GM12874 (cell line): Measurements from ENCODE around the gene SMARCA1.

Experiments
- TF ChIP-seq, protein P1 (sequence below): IDR thresholded peaks from 2 replicates; pipeline ENCODE4 v1.5.1; 2011; ENCODE audit warnings: low read depth, mild to moderate bottlenecking, control low read depth, low read length, moderate library complexity; ENCODE audit not compliant: insufficient read depth

The SMARCA1 gene

DNA sequence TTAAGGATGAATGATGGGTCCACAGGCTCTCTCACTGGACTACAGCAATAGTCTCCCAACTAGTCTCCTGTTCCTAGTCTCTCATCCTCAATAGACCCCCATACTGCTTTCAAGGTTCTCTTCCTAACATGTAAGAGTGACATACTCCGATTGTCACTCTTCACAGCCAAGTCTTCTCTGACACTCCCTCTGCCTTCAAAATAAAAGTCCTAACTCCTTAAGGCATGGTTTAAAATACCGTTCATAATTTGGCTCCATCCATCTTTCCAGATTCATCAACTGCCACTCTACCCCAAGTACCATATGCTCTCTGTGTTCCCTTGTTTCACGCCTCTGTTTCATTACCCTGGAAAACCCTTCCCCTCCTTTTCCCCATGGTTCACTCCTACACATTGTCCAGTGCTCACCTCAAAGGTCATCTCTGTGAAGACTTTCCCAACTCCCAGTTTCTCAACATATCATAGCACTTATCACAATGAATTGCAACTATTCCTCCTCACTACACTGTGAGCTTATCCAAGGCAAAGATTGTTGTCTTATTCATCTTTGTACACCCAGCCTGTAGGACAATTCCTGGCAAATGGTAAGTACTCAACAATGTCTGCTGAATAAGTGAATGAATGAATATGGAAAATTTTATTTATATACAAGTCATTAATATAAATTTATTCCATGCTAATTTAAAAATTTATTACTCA lies 26.0 kb downstream of the SMARCA1 start:
- TF ChIP-seq, protein P1, sequence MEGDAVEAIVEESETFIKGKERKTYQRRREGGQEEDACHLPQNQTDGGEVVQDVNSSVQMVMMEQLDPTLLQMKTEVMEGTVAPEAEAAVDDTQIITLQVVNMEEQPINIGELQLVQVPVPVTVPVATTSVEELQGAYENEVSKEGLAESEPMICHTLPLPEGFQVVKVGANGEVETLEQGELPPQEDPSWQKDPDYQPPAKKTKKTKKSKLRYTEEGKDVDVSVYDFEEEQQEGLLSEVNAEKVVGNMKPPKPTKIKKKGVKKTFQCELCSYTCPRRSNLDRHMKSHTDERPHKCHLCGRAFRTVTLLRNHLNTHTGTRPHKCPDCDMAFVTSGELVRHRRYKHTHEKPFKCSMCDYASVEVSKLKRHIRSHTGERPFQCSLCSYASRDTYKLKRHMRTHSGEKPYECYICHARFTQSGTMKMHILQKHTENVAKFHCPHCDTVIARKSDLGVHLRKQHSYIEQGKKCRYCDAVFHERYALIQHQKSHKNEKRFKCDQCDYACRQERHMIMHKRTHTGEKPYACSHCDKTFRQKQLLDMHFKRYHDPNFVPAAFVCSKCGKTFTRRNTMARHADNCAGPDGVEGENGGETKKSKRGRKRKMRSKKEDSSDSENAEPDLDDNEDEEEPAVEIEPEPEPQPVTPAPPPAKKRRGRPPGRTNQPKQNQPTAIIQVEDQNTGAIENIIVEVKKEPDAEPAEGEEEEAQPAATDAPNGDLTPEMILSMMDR, result no peak

- TF ChIP-seq, protein P1, result no peak
Measured at GRCh38 chrX:129496625-129497024, 26.7 kb downstream of the SMARCA1 start.

GRCh38 chrX:129495900-129496299 lies 27.4 kb downstream of the SMARCA1 start:
- TF ChIP-seq, protein P1, result no peak

GRCh38 chrX:129494887-129495286 lies 28.4 kb downstream of the SMARCA1 start:
- TF ChIP-seq, protein P1, result no peak

- TF ChIP-seq, protein P1, result no peak
Measured at GRCh38 chrX:129493643-129494042, 29.6 kb downstream of the SMARCA1 start.

GRCh38 chrX:129490330-129490729 lies 33.0 kb downstream of the SMARCA1 start:
- TF ChIP-seq, protein P1, result no peak

DNA sequence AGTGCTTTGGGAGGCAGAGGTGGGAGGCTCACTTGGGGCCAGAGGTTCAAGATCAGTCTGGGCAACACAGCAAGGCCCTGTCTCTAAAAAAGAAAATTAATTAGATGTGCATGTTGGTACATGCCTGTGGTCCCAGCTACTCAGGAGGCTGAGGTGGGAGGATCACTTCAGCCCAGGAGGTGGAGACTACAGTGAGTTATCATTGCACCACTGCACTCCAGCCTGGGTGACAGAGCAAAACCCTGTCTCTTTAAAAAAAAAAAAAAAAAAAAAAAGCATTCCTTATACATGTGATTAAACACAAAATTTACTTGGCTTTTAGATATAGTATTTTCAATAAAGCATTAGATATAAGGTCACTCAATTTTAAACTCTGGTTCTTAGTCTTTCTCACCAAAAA lies 34.9 kb downstream of the SMARCA1 start:
- TF ChIP-seq, protein P1, result no peak
